Neural progenitor cell (in vitro differentiated cells): ENCODE results near the gene MACROD2.

Experiments used
- CTCF ChIP-seq: fragments of 200-600 bp; sonication (generic); IDR thresholded peaks from 2 replicates; pipeline ENCODE4 v1.5.1; 2017; ENCODE audit warnings: antibody characterized with exemption, mild to moderate bottlenecking
- EZH2 ChIP-seq: fragments of 200-600 bp; sonication (generic); IDR thresholded peaks from 2 replicates; pipeline ENCODE4 v1.6.1; 2017; ENCODE audit warnings: antibody characterized with exemption, mild to moderate bottlenecking, moderate library complexity
- EZH2phosphoT487 ChIP-seq: fragments of 200-600 bp; sonication (generic); IDR thresholded peaks from 2 replicates; pipeline ENCODE4 v1.6.1; 2017; ENCODE audit warnings: antibody characterized with exemption

- TF ChIP-seq CTCF (no peak), EZH2 (no peak), EZH2phosphoT487 (no peak)
Measured at GRCh38 chr20:14374196-14374595, 378.9 kb downstream of the MACROD2 start.
